ENCODE results near the gene RNASE12. TPM values are rescaled to one million over a fixed set of nuclear protein-coding genes. Genes with fewer than 3 reads are reported as not detected.

RNASE12 gene
- total RNA-seq, 1 experiment from 2014 or later = not detected

DNA sequence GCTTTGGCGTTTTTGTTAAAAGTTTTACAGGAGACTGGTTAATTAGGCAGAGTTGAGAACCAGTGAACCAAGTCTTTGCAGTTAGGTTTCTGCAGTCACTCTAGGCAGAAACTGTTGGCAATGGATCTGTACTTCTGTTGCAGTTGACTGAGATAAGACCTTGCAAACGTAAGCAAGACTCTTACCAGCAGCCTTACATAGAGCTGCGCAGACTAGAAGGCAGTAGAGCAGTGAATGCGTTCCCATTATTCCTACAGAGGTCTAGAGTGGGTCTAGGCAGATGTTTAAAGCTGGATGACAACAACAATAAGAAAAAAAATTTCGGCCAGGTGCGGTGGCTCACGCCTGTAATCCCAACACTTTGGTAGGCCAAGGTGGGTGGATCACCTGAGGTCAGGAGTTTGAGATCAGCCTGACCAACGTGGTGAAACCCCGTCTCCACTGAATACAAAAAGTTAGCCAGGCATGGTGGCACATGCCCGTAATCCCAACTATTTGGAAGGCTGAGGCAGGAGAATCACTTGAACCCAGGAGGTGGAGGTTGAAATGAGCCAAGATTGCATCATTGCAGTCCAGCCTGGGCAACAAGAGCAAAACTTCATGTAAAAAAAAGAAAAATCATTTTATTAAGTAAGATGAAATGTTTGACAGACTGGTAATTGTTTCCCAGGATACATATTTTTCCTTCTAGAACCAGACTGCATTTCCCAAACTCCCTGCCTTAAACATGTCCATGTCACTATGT is 42.6 kb downstream of the RNASE12 start:
- H3K27ac ChIP-seq (ENCODE audit: low read depth, low read length, poor library complexity, severe bottlenecking) = no peak overlapping the region
- H3K4me3 ChIP-seq (ENCODE audit: low read depth, low read length, poor library complexity, severe bottlenecking) = no peak overlapping the region
- no peak for TF ChIP-seq EZH2 (IDR thresholded peaks at IDR 0.05; ENCODE audit: borderline replicate concordance, low read depth, low read length, poor library complexity, severe bottlenecking)
- TF ChIP-seq, protein P1, sequence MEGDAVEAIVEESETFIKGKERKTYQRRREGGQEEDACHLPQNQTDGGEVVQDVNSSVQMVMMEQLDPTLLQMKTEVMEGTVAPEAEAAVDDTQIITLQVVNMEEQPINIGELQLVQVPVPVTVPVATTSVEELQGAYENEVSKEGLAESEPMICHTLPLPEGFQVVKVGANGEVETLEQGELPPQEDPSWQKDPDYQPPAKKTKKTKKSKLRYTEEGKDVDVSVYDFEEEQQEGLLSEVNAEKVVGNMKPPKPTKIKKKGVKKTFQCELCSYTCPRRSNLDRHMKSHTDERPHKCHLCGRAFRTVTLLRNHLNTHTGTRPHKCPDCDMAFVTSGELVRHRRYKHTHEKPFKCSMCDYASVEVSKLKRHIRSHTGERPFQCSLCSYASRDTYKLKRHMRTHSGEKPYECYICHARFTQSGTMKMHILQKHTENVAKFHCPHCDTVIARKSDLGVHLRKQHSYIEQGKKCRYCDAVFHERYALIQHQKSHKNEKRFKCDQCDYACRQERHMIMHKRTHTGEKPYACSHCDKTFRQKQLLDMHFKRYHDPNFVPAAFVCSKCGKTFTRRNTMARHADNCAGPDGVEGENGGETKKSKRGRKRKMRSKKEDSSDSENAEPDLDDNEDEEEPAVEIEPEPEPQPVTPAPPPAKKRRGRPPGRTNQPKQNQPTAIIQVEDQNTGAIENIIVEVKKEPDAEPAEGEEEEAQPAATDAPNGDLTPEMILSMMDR (conservative IDR thresholded peaks at IDR 0.05; ENCODE audit: low read depth, low read length) = no peak
- CTCF ChIA-PET = no interaction called here
- POLR2A ChIA-PET (ENCODE audit: low non-redundant PET) = no interaction called here
- intact Hi-C loops (cut with micrococcal nuclease; ENCODE audit: unreplicated experiment) = no loop called here
- no TSS peak for BruUV-seq (replicated peaks)
- DNase-seq (ENCODE audit: low spot score) = no peak
- H3K9me3 ChIP-seq (ENCODE audit: low read depth, low read length, poor library complexity, severe bottlenecking) = no peaks in the 10 kb centered on the region
- H3K4me1 ChIP-seq (ENCODE audit: insufficient read depth, low read length, poor library complexity, severe bottlenecking) = no peaks in the 10 kb centered on the region
- H3K27me3 ChIP-seq (replicated peaks; ENCODE audit: insufficient read depth, low read depth, low read length, poor library complexity) = no peaks in the 10 kb centered on the region
- H3K36me3 ChIP-seq (ENCODE audit: insufficient read depth, low read length, poor library complexity, severe bottlenecking) = no peaks in the 10 kb centered on the region

- no TSS peak for BruUV-seq (replicated peaks)
- Histone ChIP-seq H3K4me3 (ENCODE audit: low read depth, low read length, poor library complexity, severe bottlenecking) (no peak overlapping the region), H3K9me3 (ENCODE audit: low read depth, low read length, poor library complexity, severe bottlenecking) (no peaks in the 10 kb centered on the region), H3K27me3 (replicated peaks; ENCODE audit: insufficient read depth, low read depth, low read length, poor library complexity) (no peaks in the 10 kb centered on the region), H3K36me3 (ENCODE audit: insufficient read depth, low read length, poor library complexity, severe bottlenecking) (no peaks in the 10 kb centered on the region), H3K27ac (ENCODE audit: low read depth, low read length, poor library complexity, severe bottlenecking) (no peak overlapping the region), H3K4me1 (ENCODE audit: insufficient read depth, low read length, poor library complexity, severe bottlenecking) (no peaks in the 10 kb centered on the region)
- TF ChIP-seq, protein P1 (conservative IDR thresholded peaks at IDR 0.05; ENCODE audit: low read depth, low read length) = no peak
- no peak for TF ChIP-seq EZH2 (IDR thresholded peaks at IDR 0.05; ENCODE audit: borderline replicate concordance, low read depth, low read length, poor library complexity, severe bottlenecking)
- ChIA-PET POLR2A (ENCODE audit: low non-redundant PET) (no interaction called here), CTCF (no interaction called here)
- DNase-seq (ENCODE audit: low spot score) = no peak
- intact Hi-C loops (cut with micrococcal nuclease; ENCODE audit: unreplicated experiment) = no loop called here
Observed at GRCh38 chr14:20546877-20547276, 44.3 kb downstream of the RNASE12 start.

Other genes starting within 250 kb of the RNASE12 start
- 67.8 and 67.9 TPM in 2 replicates for gene PARP2, start 247.7 kb downstream of the RNASE12 start, total RNA-seq (2021)
- gene TEP1, start 177.9 kb downstream of the RNASE12 start, total RNA-seq (2021) = 12.3 and 15.9 TPM in 2 replicates
- gene KLHL33, start 155.2 kb downstream of the RNASE12 start, total RNA-seq (2021) = 0.04 and 0.13 TPM in 2 replicates
- 59.2 and 67.8 TPM in 2 replicates for gene OSGEP, start 136.6 kb downstream of the RNASE12 start, total RNA-seq (2021)
- gene APEX1, start 136.2 kb downstream of the RNASE12 start, total RNA-seq (2021) = 277 and 299 TPM in 2 replicates
- gene PIP4P1, start 129.9 kb downstream of the RNASE12 start, total RNA-seq (2021) = 32.4 and 34.9 TPM in 2 replicates
- gene PNP, start 122.0 kb downstream of the RNASE12 start, total RNA-seq (2021) = 78.3 and 97.0 TPM in 2 replicates
- gene RNASE10, start 85.8 kb downstream of the RNASE12 start, total RNA-seq (2021) = 0.26 TPM in 1 of 2 replicates, not detected in the other
- not detected in 2 replicates for gene RNASE9, start 30.3 kb downstream of the RNASE12 start, total RNA-seq (2021)
- gene RNASE11, start 3.4 kb downstream of the RNASE12 start, total RNA-seq (2021) = not detected in 2 replicates
- not detected in 2 replicates for gene OR6S1, start 50.3 kb upstream of the RNASE12 start, total RNA-seq (2021)
- gene RNASE4, start 93.2 kb upstream of the RNASE12 start, total RNA-seq (2021) = 0.75 and 1.8 TPM in 2 replicates
- gene ANG, start 97.4 kb upstream of the RNASE12 start, total RNA-seq (2021) = 0.71 and 2.2 TPM in 2 replicates
- gene EDDM3A, start 154.5 kb upstream of the RNASE12 start, total RNA-seq (2021) = not detected in 2 replicates
- gene EDDM3B, start 177.0 kb upstream of the RNASE12 start, total RNA-seq (2021) = not detected in 2 replicates
- gene RNASE6, start 189.9 kb upstream of the RNASE12 start, total RNA-seq (2021) = not detected in 2 replicates
- gene RNASE1, start 211.5 kb upstream of the RNASE12 start, total RNA-seq (2021) = not detected in 2 replicates